ENCODE measurements around the gene HELLS.

The HELLS gene

DNA sequence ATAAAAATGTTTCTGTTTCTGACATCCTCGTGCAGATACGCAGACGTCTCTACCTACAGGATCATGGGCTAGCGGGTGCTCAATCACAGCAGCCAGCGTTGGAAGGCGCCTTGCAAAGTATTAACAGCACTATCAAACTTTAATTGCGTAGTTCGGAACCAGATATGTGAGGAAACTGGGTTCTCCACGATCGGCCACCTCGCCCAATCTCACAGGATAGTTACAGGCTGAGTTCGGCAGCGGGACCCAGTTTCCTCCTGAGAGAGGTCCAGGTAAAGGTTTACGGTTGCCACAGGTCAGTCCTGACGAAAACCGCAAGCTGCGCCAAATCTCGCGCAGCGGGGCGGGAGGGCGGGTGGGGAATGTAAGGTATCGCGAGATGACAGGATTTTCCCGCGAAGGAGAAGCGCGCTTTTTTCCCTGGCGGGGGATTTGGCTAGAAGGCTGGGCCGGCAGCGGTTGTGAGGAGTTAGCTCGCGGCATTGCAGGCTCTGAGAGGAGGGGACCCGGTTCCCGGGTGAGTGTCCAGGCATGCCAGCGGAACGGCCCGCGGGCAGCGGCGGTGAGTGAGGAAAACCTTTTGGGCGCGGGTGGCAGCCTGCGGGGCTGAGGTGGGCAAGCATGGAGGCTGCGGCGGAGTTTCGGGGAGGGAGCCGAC, at the start of gene HELLS:
Gene HELLS, plus strand, starts transcription at position 398 of the 658 bp plus-strand sequence. Its CDS starts 134 bp downstream, at position 532.
- TF ChIP-seq, protein P1, sequence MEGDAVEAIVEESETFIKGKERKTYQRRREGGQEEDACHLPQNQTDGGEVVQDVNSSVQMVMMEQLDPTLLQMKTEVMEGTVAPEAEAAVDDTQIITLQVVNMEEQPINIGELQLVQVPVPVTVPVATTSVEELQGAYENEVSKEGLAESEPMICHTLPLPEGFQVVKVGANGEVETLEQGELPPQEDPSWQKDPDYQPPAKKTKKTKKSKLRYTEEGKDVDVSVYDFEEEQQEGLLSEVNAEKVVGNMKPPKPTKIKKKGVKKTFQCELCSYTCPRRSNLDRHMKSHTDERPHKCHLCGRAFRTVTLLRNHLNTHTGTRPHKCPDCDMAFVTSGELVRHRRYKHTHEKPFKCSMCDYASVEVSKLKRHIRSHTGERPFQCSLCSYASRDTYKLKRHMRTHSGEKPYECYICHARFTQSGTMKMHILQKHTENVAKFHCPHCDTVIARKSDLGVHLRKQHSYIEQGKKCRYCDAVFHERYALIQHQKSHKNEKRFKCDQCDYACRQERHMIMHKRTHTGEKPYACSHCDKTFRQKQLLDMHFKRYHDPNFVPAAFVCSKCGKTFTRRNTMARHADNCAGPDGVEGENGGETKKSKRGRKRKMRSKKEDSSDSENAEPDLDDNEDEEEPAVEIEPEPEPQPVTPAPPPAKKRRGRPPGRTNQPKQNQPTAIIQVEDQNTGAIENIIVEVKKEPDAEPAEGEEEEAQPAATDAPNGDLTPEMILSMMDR (conservative IDR thresholded peaks at IDR 0.05; ENCODE audit: control insufficient read depth, insufficient read depth, low read depth, low read length): no peak
- peak within 1 kb of the TSS; percentile 98 for H3K4me3 ChIP-seq (ENCODE audit: control insufficient read depth, low read depth, low read length)
- DNase-seq (ENCODE audit: low read depth): peak; percentile 83

DNA sequence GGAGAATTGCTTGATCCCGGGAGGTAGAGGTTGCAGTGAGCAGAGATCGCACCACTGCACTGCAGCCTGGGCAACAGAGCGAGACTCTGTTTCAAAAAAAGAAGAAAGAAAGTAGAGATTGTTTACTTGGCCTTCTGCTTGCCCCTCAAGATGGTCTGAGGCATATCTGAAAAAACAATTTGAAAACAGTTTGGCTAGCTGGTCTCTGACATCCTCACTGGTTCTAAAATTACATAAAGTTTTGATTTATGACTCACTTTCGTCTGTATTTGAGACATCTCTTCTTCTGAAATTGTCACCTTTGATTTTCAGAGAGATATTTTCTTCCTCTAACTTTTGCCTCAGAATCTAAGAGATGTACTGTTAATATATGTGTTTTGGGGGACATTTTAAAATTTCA, 49.6 kb upstream of the HELLS start:
- DNase-seq (ENCODE audit: low read depth): peak; percentile 2
- TF ChIP-seq, protein P1 (conservative IDR thresholded peaks at IDR 0.05; ENCODE audit: control insufficient read depth, insufficient read depth, low read depth, low read length): no peak
- no peak overlapping the region for H3K4me3 ChIP-seq (ENCODE audit: control insufficient read depth, low read depth, low read length)

DNA sequence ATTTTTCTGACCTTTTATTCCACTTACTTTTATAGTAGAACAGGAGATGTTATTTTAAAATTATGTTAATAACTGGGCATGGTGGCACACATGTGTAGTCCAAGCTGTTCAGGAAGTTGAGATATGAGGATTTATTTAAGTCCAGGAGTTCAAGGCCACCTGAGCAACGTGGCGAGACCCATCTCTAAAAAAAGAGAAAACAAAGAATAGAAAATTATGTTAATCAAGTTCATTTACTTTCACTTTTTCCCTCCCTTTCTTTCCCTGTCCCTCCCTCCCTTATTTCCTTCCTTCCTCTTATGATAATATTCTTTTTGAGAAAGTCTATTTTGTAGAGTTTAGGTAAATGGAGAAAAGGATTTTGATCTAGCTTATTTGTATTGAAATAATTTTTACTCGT, 48.9 kb upstream of the HELLS start:
- TF ChIP-seq, protein P1 (conservative IDR thresholded peaks at IDR 0.05; ENCODE audit: control insufficient read depth, insufficient read depth, low read depth, low read length): no peak
- H3K4me3 ChIP-seq (ENCODE audit: control insufficient read depth, low read depth, low read length): no peak overlapping the region
- DNase-seq (ENCODE audit: low read depth): no peak

DNA sequence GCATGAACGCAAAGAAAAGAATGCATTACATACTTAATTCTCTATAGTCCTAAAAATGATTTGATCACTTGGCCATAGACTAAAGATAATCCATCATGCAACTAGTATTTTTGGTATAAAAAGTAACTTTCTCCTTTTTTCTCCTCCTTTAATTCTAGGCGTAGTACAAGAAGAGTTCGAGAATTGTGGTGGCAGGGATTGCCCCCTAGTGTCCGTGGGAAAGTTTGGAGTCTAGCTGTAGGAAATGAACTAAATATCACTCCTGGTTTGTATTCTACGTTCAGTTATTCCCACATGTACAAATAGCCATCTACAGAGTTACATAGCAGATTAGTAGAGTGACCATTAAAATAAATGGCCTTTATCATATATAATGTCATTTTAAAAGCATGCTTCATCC, 45.5 kb upstream of the HELLS start:
- TF ChIP-seq, protein P1 (conservative IDR thresholded peaks at IDR 0.05; ENCODE audit: control insufficient read depth, insufficient read depth, low read depth, low read length): peak; percentile 50

DNA sequence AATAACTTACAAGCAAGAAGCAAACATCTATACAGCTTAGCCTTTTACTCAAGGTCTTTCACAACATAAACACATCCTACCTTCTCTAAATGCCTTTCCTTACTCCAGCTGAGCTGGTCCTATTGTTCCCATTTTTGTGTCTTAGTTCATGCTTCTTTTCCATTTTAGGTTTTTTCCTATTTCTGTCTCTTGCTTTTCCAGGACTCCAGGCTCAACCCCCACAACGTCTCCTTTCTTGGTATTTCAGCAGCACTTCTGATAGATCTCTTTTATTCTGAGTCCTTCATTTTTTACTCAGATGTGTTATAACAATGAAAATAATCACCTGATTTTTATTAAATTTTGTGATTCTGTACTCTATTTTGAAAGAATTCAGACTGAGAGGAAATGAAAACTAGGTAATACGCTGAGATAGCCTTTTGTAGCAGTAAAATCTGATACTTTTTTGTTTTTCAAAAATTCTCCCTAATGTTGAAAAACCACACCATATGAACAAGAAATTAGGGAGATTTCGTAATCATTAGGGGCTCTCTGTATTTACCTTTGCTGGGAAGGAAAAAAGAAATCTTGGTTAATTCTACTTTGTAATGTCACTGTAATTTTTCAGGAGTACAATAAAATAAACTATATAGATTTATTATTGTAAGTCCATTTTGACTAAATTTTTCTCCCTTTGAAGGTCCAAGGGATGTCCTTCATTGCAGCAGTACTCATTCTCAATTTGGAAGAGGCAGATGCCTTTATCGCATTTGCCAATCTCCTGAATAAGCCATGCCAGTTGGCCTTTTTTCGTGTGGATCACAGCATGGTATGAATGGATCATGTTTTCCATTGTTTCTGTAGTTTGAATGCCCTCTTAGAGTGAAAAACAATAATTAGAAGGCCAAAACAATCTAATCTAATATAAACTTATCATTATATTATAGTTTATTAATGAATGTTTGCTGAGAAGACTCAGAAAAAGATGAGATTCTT, 24.0 kb upstream of the HELLS start:
- no peak for DNase-seq (ENCODE audit: low read depth)
- no peak overlapping the region for H3K4me3 ChIP-seq (ENCODE audit: control insufficient read depth, low read depth, low read length)
- TF ChIP-seq, protein P1 (conservative IDR thresholded peaks at IDR 0.05; ENCODE audit: control insufficient read depth, insufficient read depth, low read depth, low read length): no peak

More for the DNA sequence above, 45.5 kb upstream of the HELLS start:
- H3K4me3 ChIP-seq (ENCODE audit: control insufficient read depth, low read depth, low read length): no peak overlapping the region
- DNase-seq (ENCODE audit: low read depth): peak; percentile 12

DNA sequence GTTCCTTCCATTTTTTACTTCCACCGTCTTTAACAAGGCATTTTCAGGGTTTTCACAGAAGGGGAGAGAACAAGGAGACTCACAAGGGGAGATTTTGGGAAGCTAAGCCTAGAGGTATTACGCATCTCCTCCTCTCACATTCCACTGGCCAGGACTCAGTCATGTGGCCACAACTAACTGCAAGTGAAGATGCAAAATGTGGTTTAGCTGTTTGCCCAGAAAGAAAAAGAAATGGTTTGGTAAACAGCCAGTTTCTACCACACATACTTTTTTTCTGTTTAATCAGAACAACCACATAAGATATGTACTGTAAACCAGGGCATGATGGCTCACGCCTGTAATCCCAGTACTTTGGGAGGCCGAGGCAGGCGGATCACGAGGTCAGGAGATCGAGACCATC, 21.4 kb upstream of the HELLS start:
- DNase-seq (ENCODE audit: low read depth): peak; percentile 63
- TF ChIP-seq, protein P1 (conservative IDR thresholded peaks at IDR 0.05; ENCODE audit: control insufficient read depth, insufficient read depth, low read depth, low read length): no peak
- no peak overlapping the region for H3K4me3 ChIP-seq (ENCODE audit: control insufficient read depth, low read depth, low read length)

All from fibroblast of mammary gland (primary cell).